Neural crest cell (in vitro differentiated cells): ENCODE results near the gene WDR45. TPM values are rescaled to one million over a fixed set of nuclear protein-coding genes. Genes with fewer than 3 reads are reported as not detected.

Source experiments
- DNase-seq: peaks from one replicate; pipeline ENCODE4 v3.0.0; 2021; ENCODE audit warnings: low read depth, mixed read lengths, low spot score
- H3K27ac Mint-ChIP-seq: one replicate; pipeline ENCODE4 v1.8.0; 2021; ENCODE audit warnings: mild to moderate bottlenecking, mixed read lengths; ENCODE audit not compliant: unreplicated experiment
- H3K27me3 Mint-ChIP-seq: 2 replicates; pipeline ENCODE4 v1.8.0; 2021; ENCODE audit warnings: low read depth, mild to moderate bottlenecking, mixed read lengths
- H3K36me3 Mint-ChIP-seq: 2 replicates; pipeline ENCODE4 v1.8.0; 2021; ENCODE audit warnings: low read depth, mild to moderate bottlenecking, mixed read lengths
- H3K4me1 Mint-ChIP-seq: 2 replicates; pipeline ENCODE4 v1.8.0; 2021; ENCODE audit warnings: mixed read lengths
- H3K4me3 Mint-ChIP-seq: one replicate; pipeline ENCODE4 v1.8.0; 2021; ENCODE audit warnings: mild to moderate bottlenecking, mixed read lengths
- H3K9me3 Mint-ChIP-seq: 2 replicates; pipeline ENCODE4 v1.8.0; 2021; ENCODE audit warnings: mixed read lengths
- CTCF ChIP-seq: fragments of 200-600 bp; sonication (generic); conservative IDR thresholded peaks from 2 replicates; pipeline ENCODE4 v1.5.0; 2021; ENCODE audit warnings: antibody characterized with exemption, mild to moderate bottlenecking
- total RNA-seq: library from RNA; stranded (reverse); gene quantifications from 2 replicates; pipeline ENCODE4 v1.2.1, GENCODE V29; 2021

Gene WDR45
- total RNA-seq, 1 donor from 2014 or later = 29.0 TPM

DNA sequence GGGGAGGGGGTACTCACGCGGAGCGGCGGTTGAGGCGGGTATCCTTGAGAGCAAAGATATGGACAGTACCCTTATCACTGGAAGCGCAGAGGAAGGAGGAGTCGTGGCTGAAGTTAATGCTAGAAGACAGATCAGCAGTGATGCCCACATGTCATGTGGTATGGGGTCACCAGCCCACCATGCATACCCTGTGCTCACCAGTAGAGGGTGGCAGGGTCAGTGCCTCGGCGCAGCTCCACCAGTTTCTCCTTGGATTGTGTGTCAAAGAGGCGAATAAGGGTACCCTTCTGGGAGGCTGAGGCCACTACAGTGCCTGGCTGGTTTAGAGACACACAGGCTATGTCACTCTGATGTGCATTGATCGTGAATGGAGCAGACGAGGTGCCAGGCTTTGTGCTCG, 4.3 kb downstream of the WDR45 start:
- DNase-seq = no peak
- Mint-ChIP-seq H3K36me3 (peaks cover 11% of the 10 kb centered on the region), H3K27me3 (no peaks in the 10 kb centered on the region), H3K9me3 (no peaks in the 10 kb centered on the region), H3K27ac (no peak overlapping the region), H3K4me1 (peaks cover 23% of the 10 kb centered on the region), H3K4me3 (no peak overlapping the region)
- peak; percentile 17 for TF ChIP-seq CTCF

DNA sequence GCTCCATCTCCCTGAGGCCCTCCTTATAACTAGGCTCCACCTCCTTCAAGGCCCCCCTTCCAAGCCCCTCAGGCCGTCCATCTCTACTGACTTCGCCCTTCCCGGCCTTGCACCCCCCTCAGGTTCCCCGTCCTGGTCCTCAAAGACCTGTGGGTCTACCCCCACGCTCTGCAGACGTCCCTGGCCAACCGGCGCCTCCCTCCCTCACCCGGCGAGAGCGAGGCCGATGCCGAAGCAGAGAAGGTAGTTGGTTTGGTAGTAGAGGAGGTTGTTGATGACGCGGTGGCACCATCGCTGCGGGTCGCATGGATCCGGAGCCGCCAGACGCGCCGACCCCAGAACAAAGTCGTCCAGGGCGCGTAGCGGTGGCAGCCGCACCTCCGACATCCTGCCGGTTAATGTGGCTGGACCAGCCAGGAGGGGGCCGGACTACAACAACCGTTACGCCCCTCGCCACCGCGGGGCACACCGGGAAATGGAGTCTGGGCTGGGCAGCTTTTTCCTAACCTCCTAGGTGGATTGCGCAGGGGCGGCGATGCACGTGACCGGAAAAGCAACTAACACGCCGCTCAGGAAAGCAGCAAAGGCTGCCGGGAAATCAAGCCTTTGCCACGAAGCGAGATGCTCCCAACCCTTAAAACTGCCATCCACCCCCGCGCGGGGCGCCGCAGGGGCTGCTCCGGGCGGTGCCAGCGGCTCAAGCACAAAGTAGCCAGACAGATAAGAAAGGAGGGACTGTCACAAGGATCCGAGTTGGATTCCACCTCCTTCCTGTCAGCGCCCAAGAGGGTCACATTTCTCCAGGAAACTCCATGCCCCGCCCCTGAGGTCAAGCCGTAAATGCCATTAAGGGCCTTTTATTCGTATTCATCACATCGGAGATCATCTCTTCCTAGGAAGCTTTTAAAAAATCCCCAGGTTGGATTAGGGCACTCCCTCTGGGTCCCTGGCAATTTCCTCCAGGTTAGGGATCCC, 5.8 kb downstream of the WDR45 start, which contains the start of gene PRAF2:
TSS of gene PRAF2 (minus strand) at position 402 of the 975 bp plus-strand sequence. CDS start at position 387, 15 bp downstream.
- H3K36me3 Mint-ChIP-seq = peaks cover 6% of the 10 kb centered on the region
- H3K4me3 Mint-ChIP-seq = peak within 1 kb of the TSS; percentile 92
- H3K27me3 Mint-ChIP-seq = no peaks in the 10 kb centered on the region
- H3K4me1 Mint-ChIP-seq = peaks cover 16% of the 10 kb centered on the region
- DNase-seq = peak; percentile 76
- H3K9me3 Mint-ChIP-seq = no peaks in the 10 kb centered on the region
- no peak for TF ChIP-seq CTCF
- H3K27ac Mint-ChIP-seq = peak within 1 kb of the TSS; percentile 57

DNA sequence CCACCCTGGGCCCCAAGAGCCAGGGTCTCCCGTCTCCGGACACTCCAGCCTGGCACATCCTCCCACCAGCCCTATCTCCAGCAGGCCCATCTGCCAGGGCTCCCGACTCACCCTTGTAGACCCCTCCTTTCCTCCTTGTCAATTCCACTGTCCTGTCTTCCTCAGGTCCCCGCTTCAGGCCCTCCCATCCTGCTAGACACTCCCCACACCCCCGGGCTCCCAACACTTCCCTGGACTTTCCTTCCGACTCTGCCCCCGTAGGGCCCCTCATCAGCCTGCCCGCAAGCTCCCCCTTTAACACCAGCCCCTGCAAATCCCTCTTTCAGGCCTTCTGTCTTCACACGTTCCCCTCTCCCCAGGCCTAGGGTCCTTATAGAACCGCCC, 7.0 kb downstream of the WDR45 start:
- Mint-ChIP-seq H3K27ac (peak overlapping the region; percentile 57), H3K4me1 (peaks cover 13% of the 10 kb centered on the region), H3K4me3 (peak overlapping the region; percentile 92), H3K27me3 (no peaks in the 10 kb centered on the region), H3K36me3 (peaks cover 4% of the 10 kb centered on the region), H3K9me3 (no peaks in the 10 kb centered on the region)
- TF ChIP-seq CTCF = no peak
- DNase-seq = no peak

- peaks cover 4% of the 10 kb centered on the region for H3K36me3 Mint-ChIP-seq
- no peak for TF ChIP-seq CTCF
- peaks cover 13% of the 10 kb centered on the region for H3K4me1 Mint-ChIP-seq
- DNase-seq = no peak
- H3K27ac Mint-ChIP-seq = no peak overlapping the region
- peak overlapping the region; percentile 77 for H3K4me3 Mint-ChIP-seq
- H3K27me3 Mint-ChIP-seq = no peaks in the 10 kb centered on the region
- H3K9me3 Mint-ChIP-seq = no peaks in the 10 kb centered on the region
These were observed 7.6 kb downstream of the WDR45 start for GRCh38 chrX:49071877-49072711.

- TF ChIP-seq CTCF = no peak
- Mint-ChIP-seq H3K9me3 (no peaks in the 10 kb centered on the region), H3K27me3 (no peaks in the 10 kb centered on the region), H3K36me3 (peaks cover 4% of the 10 kb centered on the region), H3K4me1 (peaks cover 13% of the 10 kb centered on the region), H3K4me3 (peak overlapping the region; percentile 61), H3K27ac (no peak overlapping the region)
- DNase-seq = no peak
These were observed 8.7 kb downstream of the WDR45 start for GRCh38 chrX:49070988-49071387.
